Panc1 (cell line): ENCODE data around the gene AFF4. TPM values are rescaled to one million over a fixed set of nuclear protein-coding genes. Genes with fewer than 3 reads are reported as not detected.

ENCODE experiments used
- ATAC-seq: fragments of 200-7000 bp; cut with Tn5 transposase; 2 replicates; pipeline ENCODE4 v1.9.1; 2020; ENCODE audit warnings: mild to moderate bottlenecking, moderate library complexity
- BruUV-seq: library from RNA; stranded (reverse); fragments of 400-500 nt; replicated peaks from 2 replicates; lab custom pipeline; 2021; lab: Mats Ljungman, UMichigan
- CTCF ChIA-PET: fragments of 300-600 bp; sonication (Branson Sonifier 250); formaldehyde crosslinking; loops from one replicate; lab custom pipeline; 2022; ENCODE audit warnings: antibody characterized with exemption; lab: Charles Lee
- POLR2A ChIA-PET: fragments of 300-600 bp; sonication (Branson Sonifier 250); formaldehyde crosslinking; loops from one replicate; lab custom pipeline; 2022; ENCODE audit warnings: antibody characterized with exemption; lab: Charles Lee
- DNase-seq: peaks from one replicate; pipeline ENCODE4 v3.0.0-alpha.2; 2010; ENCODE audit warnings: low read depth, low spot score
- H3K27ac ChIP-seq: 2 replicates; pipeline ENCODE4 v1.5.1; 2011; ENCODE audit warnings: mild to moderate bottlenecking, low read length, inconsistent platforms
- H3K27me3 ChIP-seq: fragments of 200-500 bp; sonication (Bioruptor generic); 2 replicates; pipeline ENCODE4 v1.6.0; 2014; ENCODE audit warnings: low read length, inconsistent platforms; ENCODE audit not compliant: control insufficient read depth, insufficient read depth
- H3K36me3 ChIP-seq: fragments of 200-500 bp; sonication (Bioruptor generic); 2 replicates; pipeline ENCODE4 v1.5.1; 2014; ENCODE audit warnings: inconsistent platforms, mild to moderate bottlenecking, low read length, moderate library complexity; ENCODE audit not compliant: control insufficient read depth, insufficient read depth
- H3K4me1 ChIP-seq: 2 replicates; pipeline ENCODE4 v1.5.1; 2011; ENCODE audit warnings: inconsistent platforms, mild to moderate bottlenecking, low read length, moderate library complexity; ENCODE audit not compliant: control insufficient read depth, insufficient read depth
- H3K4me3 ChIP-seq, 2 experiments: 2 replicates each; pipeline ENCODE4 v1.5.1; 2011 to 2012; ENCODE audit warnings: low read depth in 2 of 2, low read length in 2 of 2, mild to moderate bottlenecking in 2 of 2, inconsistent platforms in 1 of 2, moderate library complexity in 1 of 2
- H3K9me3 ChIP-seq: fragments of 200-500 bp; sonication (Bioruptor generic); 2 replicates; pipeline ENCODE4 v1.5.1; 2014; ENCODE audit warnings: low read depth, mild to moderate bottlenecking, inconsistent platforms, low read length, moderate library complexity; ENCODE audit not compliant: control insufficient read depth, insufficient read depth
- POLR2AphosphoS5 ChIP-seq: IDR thresholded peaks from 2 replicates; pipeline ENCODE4 v1.6.1; 2012; ENCODE audit warnings: mild to moderate bottlenecking, low read depth, low read length, moderate library complexity
- REST ChIP-seq, 2 experiments: IDR thresholded peaks; 2 replicates each; pipeline ENCODE4 v1.6.1; 2011 to 2012; ENCODE audit warnings: low read depth in 2 of 2, control low read depth in 1 of 2, low read length in 1 of 2, mild to moderate bottlenecking in 1 of 2, moderate library complexity in 1 of 2; ENCODE audit not compliant: insufficient read depth in 1 of 2
- SIN3A ChIP-seq: IDR thresholded peaks from 2 replicates; pipeline ENCODE4 v1.6.1; 2012; ENCODE audit warnings: low read depth, mild to moderate bottlenecking, low read length, moderate library complexity, borderline replicate concordance; ENCODE audit not compliant: insufficient read depth
- TCF7L2 ChIP-seq: IDR thresholded peaks from 2 replicates; pipeline ENCODE4 v1.6.1; 2011; ENCODE audit warnings: mild to moderate bottlenecking, low read depth, low read length, inconsistent platforms
- in situ Hi-C: cut with HindIII; loops from 2 replicates; pipeline ENCODE4 v1.10.0; 2016; ENCODE audit warnings: low sequenced_read_pairs, low pct_unique_long_range_greater_than_20kb
- intact Hi-C: fragments of 100-400 bp; cut with micrococcal nuclease; formaldehyde crosslinking; loops from one replicate; pipeline ENCODE4 v1.10.0; 2022; ENCODE audit not compliant: unreplicated experiment
- total RNA-seq: library from RNA; stranded (reverse); gene quantifications from one replicate; pipeline ENCODE4 v1.2.1, GENCODE V29; 2021; ENCODE audit not compliant: unreplicated experiment
- TF ChIP-seq, protein P1 (sequence below): fragments of 450-650 bp; IDR thresholded peaks from 2 replicates; pipeline ENCODE4 v1.5.1; 2017; ENCODE audit warnings: mild to moderate bottlenecking

AFF4 gene
- total RNA-seq, 1 experiment from 2014 or later: 78.3 TPM

- H3K4me1 ChIP-seq: no peaks in the 10 kb centered on the region
- no peak for TF ChIP-seq TCF7L2
- no peaks in the 10 kb centered on the region for H3K27me3 ChIP-seq
- H3K27ac ChIP-seq: no peak overlapping the region
- DNase-seq (no peak), ATAC-seq (no peak)
- ChIA-PET CTCF (no interaction called here), POLR2A (no interaction called here)
- no peaks in the 10 kb centered on the region for H3K36me3 ChIP-seq
- H3K9me3 ChIP-seq: no peaks in the 10 kb centered on the region
- in situ Hi-C loops: no loop called here
- BruUV-seq: no TSS peak
- intact Hi-C loops: no loop called here
- no peak overlapping the region for H3K4me3 ChIP-seq
Observed at GRCh38 chr5:132836852-132837251, 126.6 kb downstream of the AFF4 start.

GRCh38 chr5:132834057-132834456, 129.4 kb downstream of the AFF4 start:
- Histone ChIP-seq H3K4me3 (no peak overlapping the region), H3K27ac (no peak overlapping the region), H3K9me3 (no peaks in the 10 kb centered on the region), H3K36me3 (no peaks in the 10 kb centered on the region), H3K27me3 (no peaks in the 10 kb centered on the region), H3K4me1 (peaks cover 6% of the 10 kb centered on the region; the same call in 1 of the 2 replicates)
- in situ Hi-C loops (no loop called here), intact Hi-C loops (no loop called here)
- no TSS peak for BruUV-seq
- TF ChIP-seq REST (IDR thresholded peaks at IDR 0.05; ENCODE audit: insufficient read depth in 1 of 2, low read depth in 2 of 2, low read length in 1 of 2) (no peak), POLR2AphosphoS5 (no peak), TCF7L2 (no peak), SIN3A (no peak)
- TF ChIP-seq, protein P1, sequence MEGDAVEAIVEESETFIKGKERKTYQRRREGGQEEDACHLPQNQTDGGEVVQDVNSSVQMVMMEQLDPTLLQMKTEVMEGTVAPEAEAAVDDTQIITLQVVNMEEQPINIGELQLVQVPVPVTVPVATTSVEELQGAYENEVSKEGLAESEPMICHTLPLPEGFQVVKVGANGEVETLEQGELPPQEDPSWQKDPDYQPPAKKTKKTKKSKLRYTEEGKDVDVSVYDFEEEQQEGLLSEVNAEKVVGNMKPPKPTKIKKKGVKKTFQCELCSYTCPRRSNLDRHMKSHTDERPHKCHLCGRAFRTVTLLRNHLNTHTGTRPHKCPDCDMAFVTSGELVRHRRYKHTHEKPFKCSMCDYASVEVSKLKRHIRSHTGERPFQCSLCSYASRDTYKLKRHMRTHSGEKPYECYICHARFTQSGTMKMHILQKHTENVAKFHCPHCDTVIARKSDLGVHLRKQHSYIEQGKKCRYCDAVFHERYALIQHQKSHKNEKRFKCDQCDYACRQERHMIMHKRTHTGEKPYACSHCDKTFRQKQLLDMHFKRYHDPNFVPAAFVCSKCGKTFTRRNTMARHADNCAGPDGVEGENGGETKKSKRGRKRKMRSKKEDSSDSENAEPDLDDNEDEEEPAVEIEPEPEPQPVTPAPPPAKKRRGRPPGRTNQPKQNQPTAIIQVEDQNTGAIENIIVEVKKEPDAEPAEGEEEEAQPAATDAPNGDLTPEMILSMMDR: no peak
- no peak for DNase-seq
- CTCF ChIA-PET: interaction anchor here (1.2 kb wide), 1 partner anchor 49 kb away, joined by 3 read pairs; no protein-coding TSS in a partner anchor
- POLR2A ChIA-PET: no interaction called here
- ATAC-seq: no peak

DNA sequence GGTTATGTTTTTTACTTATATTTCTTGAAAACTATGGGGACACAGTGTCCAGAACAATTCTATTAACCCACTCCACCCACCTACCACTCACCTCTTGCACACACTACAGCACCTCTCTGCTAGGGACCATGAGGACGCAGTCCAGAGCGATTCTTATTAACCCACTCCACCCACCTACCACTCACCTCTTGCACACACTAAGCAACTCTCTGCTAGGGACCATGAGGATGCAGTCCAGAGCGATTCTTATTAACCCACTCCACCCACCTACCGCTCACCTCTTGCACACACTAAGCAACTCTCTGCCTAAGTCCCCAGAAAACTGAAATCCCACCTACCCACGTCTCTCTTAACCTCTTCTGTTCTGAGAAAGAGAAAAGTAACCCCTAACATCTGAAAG, 130.8 kb downstream of the AFF4 start:
- H3K27ac ChIP-seq: no peak overlapping the region
- no peak overlapping the region for H3K4me3 ChIP-seq
- H3K4me1 ChIP-seq: peaks cover 6% of the 10 kb centered on the region; the same call in 1 of the 2 replicates
- DNase-seq: no peak
- H3K36me3 ChIP-seq: no peaks in the 10 kb centered on the region
- ChIA-PET CTCF (interaction anchor here (0.7 kb wide), 1 partner anchor 1050 kb away, joined by 9 read pairs; no protein-coding TSS in a partner anchor), POLR2A (interaction anchor here (0.7 kb wide), 1 partner anchor 17 kb away, joined by 4 read pairs; no protein-coding TSS in a partner anchor)
- in situ Hi-C loops: no loop called here
- no peaks in the 10 kb centered on the region for H3K27me3 ChIP-seq
- H3K9me3 ChIP-seq: no peaks in the 10 kb centered on the region
- BruUV-seq: no TSS peak
- no peak for ATAC-seq
- TF ChIP-seq TCF7L2 (no peak), REST (IDR thresholded peaks at IDR 0.05; ENCODE audit: insufficient read depth in 1 of 2, low read depth in 2 of 2, low read length in 1 of 2) (no peak), SIN3A (no peak), POLR2AphosphoS5 (no peak)
- TF ChIP-seq, protein P1: no peak
- intact Hi-C loops: no loop called here
